ENCODE results near the gene SCN3A.

DNA sequence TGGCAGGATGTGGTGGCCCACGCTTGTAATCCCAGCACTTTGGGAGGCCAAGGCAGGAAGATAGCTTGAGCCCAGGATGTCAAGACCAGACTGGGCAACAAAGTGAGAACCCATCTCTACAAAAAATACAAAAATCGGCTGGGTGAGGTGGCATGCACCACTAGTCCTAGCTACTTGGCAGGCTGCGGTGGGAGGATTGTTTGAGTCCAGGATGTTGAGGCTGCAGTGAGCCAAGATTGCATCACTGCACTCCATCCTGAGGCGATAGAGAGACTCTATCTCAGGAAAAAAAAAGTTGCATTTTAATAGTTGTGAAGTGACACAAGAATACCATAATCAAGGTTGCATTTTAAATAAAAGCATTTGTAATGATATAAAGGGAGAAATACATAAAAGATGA, 124.4 kb downstream of the SCN3A start:
- TF ChIP-seq, protein P1, sequence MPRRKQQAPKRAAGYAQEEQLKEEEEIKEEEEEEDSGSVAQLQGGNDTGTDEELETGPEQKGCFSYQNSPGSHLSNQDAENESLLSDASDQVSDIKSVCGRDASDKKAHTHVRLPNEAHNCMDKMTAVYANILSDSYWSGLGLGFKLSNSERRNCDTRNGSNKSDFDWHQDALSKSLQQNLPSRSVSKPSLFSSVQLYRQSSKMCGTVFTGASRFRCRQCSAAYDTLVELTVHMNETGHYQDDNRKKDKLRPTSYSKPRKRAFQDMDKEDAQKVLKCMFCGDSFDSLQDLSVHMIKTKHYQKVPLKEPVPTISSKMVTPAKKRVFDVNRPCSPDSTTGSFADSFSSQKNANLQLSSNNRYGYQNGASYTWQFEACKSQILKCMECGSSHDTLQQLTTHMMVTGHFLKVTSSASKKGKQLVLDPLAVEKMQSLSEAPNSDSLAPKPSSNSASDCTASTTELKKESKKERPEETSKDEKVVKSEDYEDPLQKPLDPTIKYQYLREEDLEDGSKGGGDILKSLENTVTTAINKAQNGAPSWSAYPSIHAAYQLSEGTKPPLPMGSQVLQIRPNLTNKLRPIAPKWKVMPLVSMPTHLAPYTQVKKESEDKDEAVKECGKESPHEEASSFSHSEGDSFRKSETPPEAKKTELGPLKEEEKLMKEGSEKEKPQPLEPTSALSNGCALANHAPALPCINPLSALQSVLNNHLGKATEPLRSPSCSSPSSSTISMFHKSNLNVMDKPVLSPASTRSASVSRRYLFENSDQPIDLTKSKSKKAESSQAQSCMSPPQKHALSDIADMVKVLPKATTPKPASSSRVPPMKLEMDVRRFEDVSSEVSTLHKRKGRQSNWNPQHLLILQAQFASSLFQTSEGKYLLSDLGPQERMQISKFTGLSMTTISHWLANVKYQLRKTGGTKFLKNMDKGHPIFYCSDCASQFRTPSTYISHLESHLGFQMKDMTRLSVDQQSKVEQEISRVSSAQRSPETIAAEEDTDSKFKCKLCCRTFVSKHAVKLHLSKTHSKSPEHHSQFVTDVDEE (CRISPR knock-in tag; IDR thresholded peaks at IDR 0.05), result no peak
- no peak for TF ChIP-seq SNAI2 (CRISPR knock-in tag; IDR thresholded peaks at IDR 0.05)
